Mucosa of gallbladder (tissue), 1 donor: ENCODE measurements around the gene PABPC1L2B. TPM values are rescaled to one million over a fixed set of nuclear protein-coding genes. Genes with fewer than 3 reads are reported as not detected.
"Not testable (repeated sequence)": the region's sequence is repeated elsewhere in the genome, so short reads cannot be mapped to it uniquely, and the experiment has no call there.

Source experiments
- DNase-seq: peaks from one replicate; pipeline ENCODE4 v3.0.0-alpha.2; 2020; ENCODE audit warnings: low spot score
- total RNA-seq: library from RNA; stranded (reverse); gene quantifications from one replicate; pipeline ENCODE4 v1.2.1, GENCODE V29; 2021
- donor health status: DM: no; HTN: no; CAD: no.

The PABPC1L2B gene
- not detected for total RNA-seq

DNA sequence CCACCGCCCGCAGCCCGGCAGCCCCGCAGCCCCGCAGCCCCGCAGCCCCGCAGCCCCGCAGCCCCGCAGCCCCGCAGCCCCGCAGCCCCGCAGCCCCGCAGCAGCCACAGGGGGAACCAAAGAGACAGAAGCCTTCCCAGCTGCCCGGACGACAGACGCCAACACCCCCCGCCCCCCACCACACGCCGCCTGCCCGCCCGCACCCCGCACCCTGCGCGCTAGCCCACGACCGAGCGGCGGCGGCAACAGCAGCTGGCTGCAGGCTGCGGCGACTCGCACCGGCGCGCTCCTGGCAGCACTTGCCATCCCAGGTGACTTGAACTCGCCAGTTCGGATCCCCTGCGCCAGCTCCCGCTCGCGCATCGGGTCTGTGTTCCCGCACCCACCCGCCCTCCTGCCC lies at the start of gene PABPC1L2B:
PABPC1L2B (plus strand) TSS at position 207 of the 400 bp plus-strand sequence. CDS start 704 bp downstream, outside the sequence.
- not testable (repeated sequence) for DNase-seq

DNA sequence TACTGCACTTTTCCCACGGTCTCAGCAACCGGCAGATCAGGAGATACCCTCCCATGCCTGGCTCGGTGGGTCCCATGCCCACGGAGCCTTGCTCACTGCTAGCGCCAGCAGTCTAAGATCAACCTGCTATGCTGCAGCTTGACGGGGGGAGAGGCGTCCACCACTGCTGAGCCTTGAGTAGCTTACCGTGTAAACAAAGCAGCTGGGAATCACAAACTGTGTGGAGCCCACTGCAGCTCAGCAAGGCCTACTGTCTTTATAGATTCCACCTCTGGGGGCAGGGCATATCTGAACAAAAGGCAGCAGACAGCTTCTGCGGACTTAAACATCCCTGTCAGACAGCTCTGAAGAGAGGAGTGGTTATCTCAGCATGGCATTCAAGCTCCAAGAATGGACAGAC lies 42.8 kb upstream of the PABPC1L2B start:
- DNase-seq, result not testable (repeated sequence)

DNA sequence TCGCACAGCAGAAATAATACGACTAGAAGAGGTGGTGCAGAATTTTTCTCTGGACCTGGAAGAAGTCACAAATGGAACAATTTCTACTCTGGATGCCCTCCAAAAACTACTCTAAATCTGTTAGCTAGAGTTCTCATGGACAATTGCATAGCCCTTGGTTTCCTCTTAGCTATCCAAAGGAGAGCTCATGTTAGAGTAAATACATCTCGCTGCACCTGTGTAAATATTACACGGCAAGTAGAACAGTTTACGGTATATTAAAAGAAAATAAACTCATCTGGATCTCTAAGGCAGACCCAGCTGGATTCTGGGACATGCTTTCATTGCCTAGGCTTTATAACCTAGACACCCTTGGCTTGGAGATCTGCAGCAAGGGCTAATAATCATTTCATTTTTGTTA lies 30.9 kb upstream of the PABPC1L2B start:
- not testable (repeated sequence) for DNase-seq

DNA sequence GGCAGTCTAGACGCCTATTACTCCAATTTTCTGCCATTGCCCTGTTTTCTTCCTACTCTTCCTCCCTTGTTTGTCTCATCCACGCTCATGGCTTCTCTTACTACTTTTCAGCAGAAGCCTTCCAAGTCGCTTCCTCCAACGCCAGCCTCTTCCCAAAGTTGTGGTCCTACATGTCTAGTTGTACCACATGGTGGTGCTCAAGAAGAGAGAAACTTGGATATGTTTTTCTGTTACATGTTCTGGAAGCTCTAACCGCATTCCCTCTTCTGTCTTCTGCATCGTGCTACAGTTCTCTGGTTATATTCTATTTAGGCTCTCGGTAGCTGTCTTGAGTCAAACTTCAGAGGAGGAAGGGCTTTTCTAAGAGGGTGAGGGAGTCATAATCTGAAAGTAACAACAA lies 27.9 kb upstream of the PABPC1L2B start:
- not testable (repeated sequence) for DNase-seq

DNA sequence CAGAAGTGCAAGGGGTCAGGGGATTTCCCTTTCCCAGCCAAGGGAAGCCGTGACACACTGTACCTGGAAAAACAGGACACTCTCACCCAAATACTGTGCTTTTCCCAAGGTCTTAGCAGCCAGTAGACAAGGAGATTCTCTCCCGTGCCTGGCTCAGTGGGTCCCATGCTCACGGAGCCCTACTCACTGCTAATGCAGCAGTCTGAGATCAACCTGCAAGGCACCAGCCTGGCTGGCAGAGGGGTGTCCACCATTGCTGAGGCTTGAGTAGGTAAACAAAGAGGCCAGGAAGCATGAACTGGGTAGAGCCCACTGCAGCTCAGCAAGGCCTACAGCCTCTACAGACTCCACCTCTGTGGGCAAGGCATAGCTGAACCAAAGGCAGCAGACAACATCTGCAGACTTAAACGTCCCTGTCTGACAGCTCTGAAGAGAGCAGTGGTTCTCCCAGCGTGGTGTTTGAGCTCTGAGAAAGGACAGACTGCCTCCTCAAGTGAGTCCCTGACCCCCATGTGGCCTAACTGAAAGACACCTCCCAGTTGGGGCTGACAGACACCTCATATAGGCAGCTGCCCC lies 21.8 kb upstream of the PABPC1L2B start:
- not testable (repeated sequence) for DNase-seq

DNA sequence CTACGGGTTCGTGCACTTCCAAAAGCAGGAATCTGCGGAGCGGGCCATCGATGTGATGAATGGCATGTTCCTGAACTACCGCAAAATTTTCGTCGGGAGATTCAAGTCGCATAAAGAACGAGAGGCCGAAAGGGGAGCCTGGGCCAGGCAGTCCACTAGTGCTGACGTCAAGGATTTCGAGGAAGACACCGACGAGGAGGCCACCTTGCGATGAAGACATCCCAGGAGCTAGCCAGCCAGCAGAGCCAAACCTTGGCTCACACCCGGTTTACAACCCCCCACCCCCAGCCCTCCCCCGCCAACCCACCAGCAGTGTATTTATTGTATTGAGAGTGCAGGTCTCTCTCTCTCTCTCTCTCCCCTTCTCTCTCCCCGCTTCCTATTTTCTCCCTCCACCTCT lies 1.3 kb downstream of the PABPC1L2B start:
- not testable (repeated sequence) for DNase-seq

DNA sequence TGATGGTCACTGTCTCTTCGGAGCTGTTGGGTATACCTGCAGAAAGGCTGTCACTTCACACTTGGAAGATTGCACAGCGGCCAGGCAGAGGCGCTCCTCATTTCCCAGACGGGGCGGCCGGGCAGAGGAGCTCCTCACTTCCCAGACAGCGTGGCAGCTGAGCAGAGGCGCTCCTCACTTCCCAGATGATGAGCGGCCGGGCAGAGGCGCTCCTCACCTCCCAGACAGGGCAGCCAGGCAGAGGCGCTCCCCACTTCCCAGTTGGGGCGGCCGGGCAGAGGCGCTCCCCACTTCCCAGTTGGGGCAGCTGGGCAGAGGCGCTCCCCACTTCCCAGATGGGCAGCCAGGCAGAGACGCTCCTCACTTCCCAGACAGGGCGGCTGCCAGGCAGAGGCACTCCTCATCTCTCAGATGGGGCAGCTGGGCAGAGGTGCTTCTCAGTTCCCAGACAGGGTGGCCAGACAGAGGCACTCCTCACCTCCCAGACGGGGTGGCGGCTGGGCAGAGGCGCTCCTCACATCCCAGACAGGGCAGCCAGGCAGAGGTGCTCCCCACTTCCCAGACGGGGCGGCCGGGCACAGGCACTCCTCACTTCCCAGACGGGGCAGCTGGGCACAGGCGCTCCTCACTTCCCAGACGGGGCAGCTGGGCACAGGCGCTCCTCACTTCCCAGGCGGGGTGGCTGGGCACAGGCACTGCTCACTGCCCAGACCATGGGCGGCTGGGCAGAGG lies 18.8 kb downstream of the PABPC1L2B start:
- no peak for DNase-seq

DNA sequence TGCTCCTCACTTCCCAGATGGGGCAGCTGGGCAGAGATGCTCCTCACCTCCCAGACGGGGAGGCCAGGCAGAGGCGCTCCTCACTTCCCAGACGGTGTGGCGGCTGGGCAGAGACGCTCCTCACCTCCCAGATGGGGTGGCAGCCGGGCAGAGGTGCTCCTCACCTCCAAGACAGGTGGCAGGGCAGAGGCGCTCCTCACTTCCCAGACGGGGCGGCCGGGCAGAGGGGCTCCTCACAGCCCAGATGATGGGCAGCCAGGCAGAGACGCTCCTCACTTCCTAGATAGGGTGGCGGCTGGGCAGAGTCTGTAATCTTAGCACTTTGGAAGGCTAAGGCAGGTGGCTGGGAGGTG lies 19.3 kb downstream of the PABPC1L2B start:
- not testable (repeated sequence) for DNase-seq

DNA sequence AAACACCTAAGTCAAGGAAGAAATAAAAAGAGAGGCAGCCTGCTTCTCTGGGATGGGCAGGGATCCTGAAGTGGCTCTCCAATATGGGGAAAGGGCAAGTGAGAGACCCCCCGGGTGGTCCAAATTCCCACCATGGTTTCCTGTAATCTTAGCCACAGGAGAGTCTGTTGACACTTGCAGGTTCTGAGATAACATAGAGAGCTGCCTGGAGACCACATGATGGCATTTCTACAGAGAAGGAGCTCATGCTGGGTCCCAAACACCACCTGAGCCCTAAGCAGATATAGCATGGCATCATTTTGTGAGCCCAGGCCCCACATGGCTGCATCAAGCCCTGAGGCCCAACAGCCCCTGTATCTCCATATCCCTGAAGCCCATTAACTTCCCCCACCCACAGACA lies 26.1 kb downstream of the PABPC1L2B start:
- no peak for DNase-seq

Other genes with a start within 250 kb of the PABPC1L2B start
- gene DMRTC1B, start 226.0 kb upstream of the PABPC1L2B start, total RNA-seq, result not detected
- gene FAM236B, start 220.3 kb upstream of the PABPC1L2B start, total RNA-seq, result not detected
- gene FAM236D, start 194.7 kb upstream of the PABPC1L2B start, total RNA-seq, result not detected
- not detected for gene FAM236C, start 90.3 kb upstream of the PABPC1L2B start, total RNA-seq
- not detected for gene FAM236A, start 64.7 kb upstream of the PABPC1L2B start, total RNA-seq
- not detected for gene DMRTC1, start 59.1 kb upstream of the PABPC1L2B start, total RNA-seq
- gene PABPC1L2A, start 76.6 kb downstream of the PABPC1L2B start, total RNA-seq, result not detected
- gene NAP1L2, start 211.9 kb downstream of the PABPC1L2B start, total RNA-seq, result 4.4 TPM